ENCODE measurements around the gene NEDD9. TPM values are rescaled to one million over a fixed set of nuclear protein-coding genes. Genes with fewer than 3 reads are reported as not detected.
A peak's percentile ranks its signal among the peaks of the same experiment; 100 is the strongest.

Gene NEDD9
- polyA plus RNA-seq, 1 donor (not counting 4 experiments of a cell fraction or from before 2014, with no cell fraction given), result 3.3 TPM

DNA sequence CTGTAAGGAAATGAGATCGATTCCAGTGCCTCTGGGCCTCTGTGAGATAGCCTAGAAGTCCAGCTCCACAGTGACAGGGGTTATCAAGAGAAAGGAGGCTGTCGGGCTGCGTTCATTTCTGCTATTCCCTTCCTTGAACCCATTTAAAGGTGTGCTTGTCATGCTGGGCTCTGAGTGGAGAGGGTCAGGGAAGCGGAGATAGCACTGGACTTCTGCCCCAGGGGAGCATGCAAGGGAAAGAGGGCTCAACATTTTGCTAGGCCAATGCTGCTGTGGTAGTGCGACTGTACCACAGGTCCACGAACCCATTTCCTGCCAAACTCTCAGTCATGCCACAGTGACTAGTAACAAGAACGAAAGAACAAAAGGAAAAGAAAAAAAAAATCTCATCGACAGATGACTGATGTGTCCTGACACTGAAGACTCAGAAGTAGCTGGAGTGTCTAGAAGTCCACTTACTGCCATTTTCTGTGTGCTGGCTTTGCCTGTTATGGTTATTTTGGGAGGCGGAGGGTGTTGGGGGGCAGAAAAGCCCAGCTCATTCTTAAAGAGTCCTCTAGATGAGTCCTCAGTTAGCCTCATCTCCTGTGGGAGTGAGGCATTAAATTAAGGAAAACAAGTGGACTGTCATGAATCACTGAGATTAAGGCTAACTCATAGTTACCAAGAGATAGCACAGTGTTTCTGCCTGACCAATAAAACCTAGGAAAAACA is 8.1 kb downstream of the NEDD9 start:
- Histone ChIP-seq H3K4me2 (ENCODE audit: control insufficient read depth, extremely low read depth, insufficient read depth, low read depth, low read length) (no peak overlapping the region), H3K27ac (ENCODE audit: control insufficient read depth, insufficient read depth, low read length) (no peak overlapping the region), H4K20me1 (ENCODE audit: control insufficient read depth, extremely low read depth, insufficient read depth, low read length) (no peaks in the 10 kb centered on the region), H3K9ac (ENCODE audit: control insufficient read depth, extremely low read depth, insufficient read depth, low read length) (no peak overlapping the region), H3K9me3 (ENCODE audit: control insufficient read depth, low read depth, low read length) (no peaks in the 10 kb centered on the region), H3K9me1 (ENCODE audit: control insufficient read depth, extremely low read depth, insufficient read depth, low read length) (no peaks in the 10 kb centered on the region), H3K4me1 (ENCODE audit: control insufficient read depth, extremely low read depth, insufficient read depth, low read length) (peaks cover 37% of the 10 kb centered on the region), H3K4me3 (ENCODE audit: control insufficient read depth in 2 of 3, extremely low read depth in 1 of 3, insufficient read depth in 2 of 3, low read depth in 1 of 3, low read length in 3 of 3) (no peak overlapping the region), H3K27me3 (ENCODE audit: control insufficient read depth, extremely low read depth, insufficient read depth, low read length) (no peaks in the 10 kb centered on the region), H3K79me2 (ENCODE audit: control insufficient read depth, insufficient read depth, low read length) (no peaks in the 10 kb centered on the region), H2AFZ (ENCODE audit: control insufficient read depth, low read length) (no peak overlapping the region), H3K36me3 (ENCODE audit: control insufficient read depth in 2 of 2, extremely low read depth in 1 of 2, insufficient read depth in 2 of 2, low read length in 2 of 2) (no peaks in the 10 kb centered on the region)
- FAIRE-seq (no peak), DNase-seq (ENCODE audit: low read depth, low spot score) (no peak)
- no peak for TF ChIP-seq EZH2 (IDR thresholded peaks at IDR 0.05; ENCODE audit: low read length)
- TF ChIP-seq, protein P1, sequence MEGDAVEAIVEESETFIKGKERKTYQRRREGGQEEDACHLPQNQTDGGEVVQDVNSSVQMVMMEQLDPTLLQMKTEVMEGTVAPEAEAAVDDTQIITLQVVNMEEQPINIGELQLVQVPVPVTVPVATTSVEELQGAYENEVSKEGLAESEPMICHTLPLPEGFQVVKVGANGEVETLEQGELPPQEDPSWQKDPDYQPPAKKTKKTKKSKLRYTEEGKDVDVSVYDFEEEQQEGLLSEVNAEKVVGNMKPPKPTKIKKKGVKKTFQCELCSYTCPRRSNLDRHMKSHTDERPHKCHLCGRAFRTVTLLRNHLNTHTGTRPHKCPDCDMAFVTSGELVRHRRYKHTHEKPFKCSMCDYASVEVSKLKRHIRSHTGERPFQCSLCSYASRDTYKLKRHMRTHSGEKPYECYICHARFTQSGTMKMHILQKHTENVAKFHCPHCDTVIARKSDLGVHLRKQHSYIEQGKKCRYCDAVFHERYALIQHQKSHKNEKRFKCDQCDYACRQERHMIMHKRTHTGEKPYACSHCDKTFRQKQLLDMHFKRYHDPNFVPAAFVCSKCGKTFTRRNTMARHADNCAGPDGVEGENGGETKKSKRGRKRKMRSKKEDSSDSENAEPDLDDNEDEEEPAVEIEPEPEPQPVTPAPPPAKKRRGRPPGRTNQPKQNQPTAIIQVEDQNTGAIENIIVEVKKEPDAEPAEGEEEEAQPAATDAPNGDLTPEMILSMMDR (optimal IDR thresholded peaks at IDR 0.05 in 1 of 3, IDR thresholded peaks at IDR 0.05 in 1 of 3, conservative IDR thresholded peaks at IDR 0.05 in 1 of 3; ENCODE audit: extremely low read depth in 1 of 3, insufficient read depth in 2 of 3, low read length in 3 of 3), result no peak
- dilution Hi-C loops (cut with MboI; ENCODE audit: extremely low pct_ligation_motif_present, low sequenced_read_pairs), result no loop called here

DNA sequence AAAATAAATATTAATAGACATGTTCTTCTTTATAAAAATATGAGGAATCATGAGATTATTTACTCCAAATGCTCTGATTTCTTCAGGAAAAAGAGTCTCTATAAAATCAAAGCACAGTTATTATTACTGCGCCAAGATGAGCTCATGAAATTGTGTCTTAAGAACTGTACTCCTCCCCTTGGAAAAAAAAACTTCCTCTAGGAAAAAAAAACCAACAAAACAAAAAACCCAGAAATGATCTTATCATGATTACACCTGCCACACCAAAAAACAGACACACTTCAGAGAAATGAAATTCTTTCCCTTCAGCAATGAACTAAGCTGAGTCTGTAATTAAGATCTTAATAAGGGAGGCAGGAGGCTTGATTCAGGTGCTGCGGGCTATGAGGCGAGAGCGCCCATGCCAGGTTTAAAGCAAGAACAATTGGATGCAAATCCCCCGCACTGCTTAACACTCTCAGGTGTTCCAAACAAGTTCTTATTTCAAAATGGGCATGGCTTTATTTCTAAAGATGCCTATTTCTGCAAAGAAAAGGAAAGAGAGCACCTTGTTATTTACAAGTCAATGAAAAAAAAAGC is 9.1 kb downstream of the NEDD9 start:
- H3K4me3 ChIP-seq (ENCODE audit: control insufficient read depth in 2 of 3, extremely low read depth in 1 of 3, insufficient read depth in 2 of 3, low read depth in 1 of 3, low read length in 3 of 3), result no peak overlapping the region
- DNase-seq (ENCODE audit: low read depth, low spot score), result no peak
- no peaks in the 10 kb centered on the region for H4K20me1 ChIP-seq (ENCODE audit: control insufficient read depth, extremely low read depth, insufficient read depth, low read length)
- dilution Hi-C loops (cut with MboI; ENCODE audit: extremely low pct_ligation_motif_present, low sequenced_read_pairs), result no loop called here
- no peaks in the 10 kb centered on the region for H3K79me2 ChIP-seq (ENCODE audit: control insufficient read depth, insufficient read depth, low read length)
- peak overlapping the region; percentile 56 for H3K9ac ChIP-seq (ENCODE audit: control insufficient read depth, extremely low read depth, insufficient read depth, low read length)
- no peaks in the 10 kb centered on the region for H3K9me3 ChIP-seq (ENCODE audit: control insufficient read depth, low read depth, low read length)
- no peak for FAIRE-seq
- TF ChIP-seq EZH2 (IDR thresholded peaks at IDR 0.05; ENCODE audit: low read length), result no peak
- TF ChIP-seq, protein P1 (optimal IDR thresholded peaks at IDR 0.05 in 1 of 3, IDR thresholded peaks at IDR 0.05 in 1 of 3, conservative IDR thresholded peaks at IDR 0.05 in 1 of 3; ENCODE audit: extremely low read depth in 1 of 3, insufficient read depth in 2 of 3, low read length in 3 of 3), result no peak
- no peaks in the 10 kb centered on the region for H3K9me1 ChIP-seq (ENCODE audit: control insufficient read depth, extremely low read depth, insufficient read depth, low read length)
- peak overlapping the region; percentile 66 for H3K27ac ChIP-seq (ENCODE audit: control insufficient read depth, insufficient read depth, low read length)
- H3K36me3 ChIP-seq (ENCODE audit: control insufficient read depth in 2 of 2, extremely low read depth in 1 of 2, insufficient read depth in 2 of 2, low read length in 2 of 2), result no peaks in the 10 kb centered on the region
- H2AFZ ChIP-seq (ENCODE audit: control insufficient read depth, low read length), result no peak overlapping the region
- H3K27me3 ChIP-seq (ENCODE audit: control insufficient read depth, extremely low read depth, insufficient read depth, low read length), result no peaks in the 10 kb centered on the region
- H3K4me1 ChIP-seq (ENCODE audit: control insufficient read depth, extremely low read depth, insufficient read depth, low read length), result peaks cover 32% of the 10 kb centered on the region
- H3K4me2 ChIP-seq (ENCODE audit: control insufficient read depth, extremely low read depth, insufficient read depth, low read depth, low read length), result peak overlapping the region; percentile 79
